ENCODE measurements around the gene PSMG4. TPM values are rescaled to one million over a fixed set of nuclear protein-coding genes. Genes with fewer than 3 reads are reported as not detected.
A peak's percentile ranks its signal among the peaks of the same experiment; 100 is the strongest.

The PSMG4 gene
- total and polyA plus RNA-seq, 9 of the 15 experiments (the other 6 are each of a cell fraction or from before 2014, with no cell fraction given), result 12.9 to 185 (median 52.0) TPM

DNA sequence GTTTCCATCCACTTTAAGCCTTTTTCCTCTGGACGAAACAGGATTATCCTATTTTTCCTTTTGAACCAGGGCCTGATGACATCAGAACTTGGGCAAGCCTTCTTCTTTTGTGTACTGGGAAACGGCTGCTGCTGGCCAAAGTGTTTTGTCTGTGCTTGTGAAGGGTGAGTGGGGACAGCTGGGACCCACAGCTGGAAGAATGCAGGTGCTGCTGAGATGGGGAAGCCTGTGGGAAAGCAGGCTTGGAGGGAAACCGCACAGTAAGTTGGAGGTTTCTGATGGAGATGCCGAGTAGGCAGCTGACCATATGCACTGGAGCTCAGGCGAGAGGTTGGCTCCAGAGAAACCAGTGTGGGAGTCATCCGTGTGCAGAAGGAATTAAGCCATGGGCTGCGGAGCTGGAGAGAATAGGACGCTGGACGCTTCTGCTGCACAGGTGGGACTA, 8.5 kb upstream of the PSMG4 start:
- intact Hi-C loops (cut with micrococcal nuclease), result loop anchor here (2.0 to 10.0 kb wide), 5 partner anchors 43 to 255 kb away; partner anchors contain the start of genes NQO2 and RIPK1
- Histone ChIP-seq H3K4me2 (ENCODE audit: insufficient read depth, low read length) (no peak overlapping the region), H3K9me3 (replicated peaks; ENCODE audit: control insufficient read depth, insufficient read depth, low read depth, low read length) (no peaks in the 10 kb centered on the region), H3K36me3 (ENCODE audit: control insufficient read depth, insufficient read depth, low read length) (no peaks in the 10 kb centered on the region), H3K4me1 (replicated peaks in 1 of 2; ENCODE audit: control insufficient read depth in 2 of 2, insufficient read depth in 2 of 2, low read length in 2 of 2) (peaks cover 25 to 33% of the 10 kb centered on the region in 2 experiments), H2AFZ (ENCODE audit: low read depth, low read length) (no peak overlapping the region), H3K27me3 (ENCODE audit: control insufficient read depth in 2 of 2, insufficient read depth in 2 of 2, low read length in 2 of 2) (peaks cover 0 to 5% of the 10 kb centered on the region in 2 experiments; a peak in 1 of 5 replicates), H3K9ac (ENCODE audit: insufficient read depth in 1 of 2, low read depth in 2 of 2, low read length in 2 of 2) (peak overlapping the region in 1 of 2 experiments; percentile 45; a peak in 1 of 4 replicates), H3K4me3 (no peak overlapping the region), H3K9me1 (ENCODE audit: control insufficient read depth, insufficient read depth, low read length) (no peaks in the 10 kb centered on the region), H3K27ac (ENCODE audit: extremely low read depth, low read depth, low read length) (no peak overlapping the region), H4K20me1 (replicated peaks; ENCODE audit: control insufficient read depth, insufficient read depth, low read length) (no peaks in the 10 kb centered on the region), H3K79me2 (ENCODE audit: control insufficient read depth, insufficient read depth, low read length) (no peaks in the 10 kb centered on the region)
- 59% methylated on average over 9 of the region's 9 CpGs for whole genome bisulfite sequencing (ENCODE audit: insufficient coverage, low coverage, missing lambda C conversion rate)
- ChIA-PET POLR2A (interaction anchor here (0.8 to 2.2 kb wide), 3 partner anchors 10 to 347 kb away, joined by 4 to 6 read pairs (median 5); partner anchors contain the start of gene SERPINB9), CTCF (ENCODE audit: low intra/inter-chr PET ratio) (interaction anchor here (2.1 kb wide), 1 partner anchor 123 kb away, joined by 22 read pairs; no protein-coding TSS in a partner anchor)
- BruUV-seq (replicated peaks), result no TSS peak
- in situ Hi-C loops (cut with MboI), result loop anchor here (10.0 kb wide), 1 partner anchor 255 kb away; the partner anchor contains the start of gene NQO2
- FAIRE-seq, result no peak
- no peak for ATAC-seq
- no peak for DNase-seq (ENCODE audit: extremely low read depth in 1 of 4, low spot score in 3 of 4)
- TF ChIP-seq MYNN (IDR thresholded peaks at IDR 0.05) (no peak), MYNN (CRISPR knock-in tag; IDR thresholded peaks at IDR 0.05) (0 out of 2 replicates have a peak, but pooled peaks have one; percentile 15), YY1 (IDR thresholded peaks at IDR 0.05; ENCODE audit: borderline replicate concordance in 1 of 3, control insufficient read depth in 1 of 3, extremely low read depth in 1 of 3, insufficient read depth in 3 of 3, insufficient read length in 1 of 3, insufficient replicate concordance in 2 of 3, low read depth in 1 of 3, low read length in 2 of 3) (no peak)
- TF ChIP-seq, protein P1, sequence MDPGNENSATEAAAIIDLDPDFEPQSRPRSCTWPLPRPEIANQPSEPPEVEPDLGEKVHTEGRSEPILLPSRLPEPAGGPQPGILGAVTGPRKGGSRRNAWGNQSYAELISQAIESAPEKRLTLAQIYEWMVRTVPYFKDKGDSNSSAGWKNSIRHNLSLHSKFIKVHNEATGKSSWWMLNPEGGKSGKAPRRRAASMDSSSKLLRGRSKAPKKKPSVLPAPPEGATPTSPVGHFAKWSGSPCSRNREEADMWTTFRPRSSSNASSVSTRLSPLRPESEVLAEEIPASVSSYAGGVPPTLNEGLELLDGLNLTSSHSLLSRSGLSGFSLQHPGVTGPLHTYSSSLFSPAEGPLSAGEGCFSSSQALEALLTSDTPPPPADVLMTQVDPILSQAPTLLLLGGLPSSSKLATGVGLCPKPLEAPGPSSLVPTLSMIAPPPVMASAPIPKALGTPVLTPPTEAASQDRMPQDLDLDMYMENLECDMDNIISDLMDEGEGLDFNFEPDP (CRISPR knock-in tag; IDR thresholded peaks at IDR 0.05), result no peak
